Measurements from ENCODE around the gene RBPJL. TPM values are rescaled to one million over a fixed set of nuclear protein-coding genes. Genes with fewer than 3 reads are reported as not detected.

The RBPJL gene
- total and polyA plus RNA-seq, 3 donors from 2014 or later: 0.26 to 1.1 (median 0.43) TPM

DNA sequence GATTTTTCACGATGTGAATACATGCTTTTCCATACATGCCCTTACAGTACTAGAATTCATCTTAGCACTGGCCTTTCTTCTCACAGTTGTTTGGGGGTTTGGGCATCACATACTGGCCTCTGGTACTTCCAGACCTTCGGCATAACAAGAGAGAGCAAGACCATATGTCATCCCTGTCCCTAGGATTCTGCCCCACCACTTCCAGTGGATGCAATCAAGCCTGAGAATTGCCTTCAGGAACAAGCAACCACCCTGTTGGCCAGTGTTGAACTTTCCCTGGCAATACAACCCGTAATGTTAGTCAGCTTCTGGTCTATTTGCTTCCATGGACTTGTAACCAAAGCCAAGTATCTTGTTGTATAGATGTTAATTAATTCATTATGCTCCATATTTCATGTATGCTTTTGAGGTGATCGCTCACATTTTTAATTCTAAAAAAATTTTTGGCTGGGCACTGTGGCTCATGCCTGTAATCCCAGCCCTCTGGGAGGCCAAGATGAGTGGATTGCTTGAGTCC is 36.8 kb upstream of the RBPJL start:
- Histone ChIP-seq H3K27me3 (no peaks in the 10 kb centered on the region), H3K4me3 (no peak overlapping the region), H3K9me3 (no peaks in the 10 kb centered on the region), H3K4me1 (no peaks in the 10 kb centered on the region), H3K27ac (no peak overlapping the region), H3K36me3 (ENCODE audit: low read depth, missing control alignments) (no peaks in the 10 kb centered on the region)
- DNase-seq: no peak
- intact Hi-C loops (cut with DNase I; ENCODE audit: low total_unique reads): no loop called here
- TF ChIP-seq POLR2A (IDR thresholded peaks at IDR 0.05): no peak
- TF ChIP-seq, protein P1, sequence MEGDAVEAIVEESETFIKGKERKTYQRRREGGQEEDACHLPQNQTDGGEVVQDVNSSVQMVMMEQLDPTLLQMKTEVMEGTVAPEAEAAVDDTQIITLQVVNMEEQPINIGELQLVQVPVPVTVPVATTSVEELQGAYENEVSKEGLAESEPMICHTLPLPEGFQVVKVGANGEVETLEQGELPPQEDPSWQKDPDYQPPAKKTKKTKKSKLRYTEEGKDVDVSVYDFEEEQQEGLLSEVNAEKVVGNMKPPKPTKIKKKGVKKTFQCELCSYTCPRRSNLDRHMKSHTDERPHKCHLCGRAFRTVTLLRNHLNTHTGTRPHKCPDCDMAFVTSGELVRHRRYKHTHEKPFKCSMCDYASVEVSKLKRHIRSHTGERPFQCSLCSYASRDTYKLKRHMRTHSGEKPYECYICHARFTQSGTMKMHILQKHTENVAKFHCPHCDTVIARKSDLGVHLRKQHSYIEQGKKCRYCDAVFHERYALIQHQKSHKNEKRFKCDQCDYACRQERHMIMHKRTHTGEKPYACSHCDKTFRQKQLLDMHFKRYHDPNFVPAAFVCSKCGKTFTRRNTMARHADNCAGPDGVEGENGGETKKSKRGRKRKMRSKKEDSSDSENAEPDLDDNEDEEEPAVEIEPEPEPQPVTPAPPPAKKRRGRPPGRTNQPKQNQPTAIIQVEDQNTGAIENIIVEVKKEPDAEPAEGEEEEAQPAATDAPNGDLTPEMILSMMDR (IDR thresholded peaks at IDR 0.05): no peak
- WGBS, 2 donors: 82% methylated on average over 4 of the region's 4 CpGs

DNA sequence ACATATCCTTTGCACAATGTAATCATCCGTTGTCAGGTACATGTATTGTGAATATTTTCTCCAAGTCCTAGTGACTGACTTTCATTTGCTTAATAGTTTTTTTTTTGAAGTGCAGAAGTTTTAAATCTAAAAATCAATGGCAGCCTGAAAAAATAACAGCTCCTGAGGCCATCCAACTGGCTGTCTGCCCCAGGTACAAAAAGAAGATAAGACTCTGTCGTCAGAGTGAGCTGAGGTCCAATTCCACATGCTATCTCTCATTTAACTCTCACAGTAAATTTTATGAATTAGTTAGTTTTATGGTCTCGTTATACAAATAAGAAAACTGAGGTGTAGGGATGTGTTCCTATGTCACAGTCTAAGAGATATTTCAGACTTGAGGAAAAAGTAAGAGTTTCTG is 31.3 kb upstream of the RBPJL start:
- no peak for DNase-seq
- no peak overlapping the region for H3K4me3 ChIP-seq
- TF ChIP-seq, protein P1 (IDR thresholded peaks at IDR 0.05): no peak
- no peak for TF ChIP-seq POLR2A (IDR thresholded peaks at IDR 0.05)
- H3K9me3 ChIP-seq: no peaks in the 10 kb centered on the region
- H3K27ac ChIP-seq: no peak overlapping the region
- H3K4me1 ChIP-seq: no peaks in the 10 kb centered on the region
- no peaks in the 10 kb centered on the region for H3K36me3 ChIP-seq (ENCODE audit: low read depth, missing control alignments)
- WGBS, 2 donors: 55 to 62% methylated on average over 3 of the region's 3 CpGs
- H3K27me3 ChIP-seq: no peaks in the 10 kb centered on the region
- intact Hi-C loops (cut with DNase I; ENCODE audit: low total_unique reads): no loop called here

DNA sequence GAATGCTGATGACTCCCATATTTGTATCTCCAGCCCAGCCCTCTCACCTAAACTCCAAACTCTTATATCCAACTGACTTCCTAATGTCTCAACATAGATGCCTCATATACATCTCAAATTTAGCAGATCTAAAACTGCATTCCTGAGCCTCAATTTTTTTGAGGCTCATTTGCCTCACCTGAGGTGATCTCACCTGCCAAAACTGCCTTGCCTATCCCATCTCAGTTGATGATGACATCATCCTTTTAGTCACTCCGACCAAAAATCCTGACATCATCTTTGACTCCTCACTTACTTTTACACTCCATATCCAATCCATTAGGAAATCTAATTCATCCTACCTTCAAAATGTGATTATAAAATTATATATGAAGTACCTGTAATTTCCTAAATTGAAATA is 26.6 kb upstream of the RBPJL start:
- H3K27ac ChIP-seq: no peak overlapping the region
- H3K4me1 ChIP-seq: no peaks in the 10 kb centered on the region
- H3K9me3 ChIP-seq: no peaks in the 10 kb centered on the region
- H3K27me3 ChIP-seq: no peaks in the 10 kb centered on the region
- intact Hi-C loops (cut with DNase I; ENCODE audit: low total_unique reads): no loop called here
- no peak for DNase-seq
- H3K36me3 ChIP-seq (ENCODE audit: low read depth, missing control alignments): no peaks in the 10 kb centered on the region
- no peak for TF ChIP-seq POLR2A (IDR thresholded peaks at IDR 0.05)
- TF ChIP-seq, protein P1 (IDR thresholded peaks at IDR 0.05): no peak
- WGBS, 2 donors: 86 to 90% methylated on average over 1 of the region's 1 CpG
- H3K4me3 ChIP-seq: no peak overlapping the region

DNA sequence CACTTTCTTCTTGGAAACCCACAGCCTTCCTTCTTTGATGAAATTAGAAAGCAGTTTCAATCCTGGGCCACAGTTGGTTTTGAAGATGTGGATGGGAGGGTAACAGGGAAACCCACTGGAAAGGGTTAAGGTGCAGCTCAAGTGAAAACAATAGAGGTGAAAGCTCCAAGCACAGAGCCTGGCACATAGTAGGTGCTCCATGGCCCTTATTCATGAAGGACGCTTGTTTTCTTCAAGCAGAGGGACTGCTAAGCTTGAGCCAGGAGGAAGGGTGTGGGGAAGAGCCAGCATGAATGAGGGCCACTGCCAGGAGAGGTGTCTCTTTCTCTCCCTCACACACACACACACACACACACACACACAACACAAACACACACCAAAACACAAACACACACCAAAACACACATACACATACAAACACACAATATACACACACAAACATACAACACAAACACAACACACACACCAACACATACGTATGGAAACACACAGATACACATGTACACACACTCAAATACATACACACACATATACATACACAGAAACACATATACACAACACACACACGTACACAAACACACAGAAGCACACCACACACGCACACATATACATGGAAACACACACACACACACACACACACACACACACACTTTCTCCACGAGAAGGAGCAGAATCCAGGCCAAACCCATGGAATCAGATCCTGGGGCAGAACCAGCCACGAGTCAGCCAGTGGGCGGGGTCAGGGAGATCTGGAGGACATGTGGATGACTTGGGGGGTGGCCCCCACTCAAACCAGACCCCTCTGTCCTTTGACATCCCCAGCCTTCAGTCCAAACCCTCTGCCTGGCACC is 23.7 kb upstream of the RBPJL start:
- Histone ChIP-seq H3K9me3 (no peaks in the 10 kb centered on the region), H3K4me3 (no peak overlapping the region), H3K36me3 (ENCODE audit: low read depth, missing control alignments) (no peaks in the 10 kb centered on the region), H3K27me3 (no peaks in the 10 kb centered on the region), H3K27ac (no peak overlapping the region), H3K4me1 (no peaks in the 10 kb centered on the region)
- intact Hi-C loops (cut with DNase I; ENCODE audit: low total_unique reads): no loop called here
- 71 to 84% methylated on average over 4 to 7 of the region's 7 CpGs for WGBS, 2 donors
- TF ChIP-seq, protein P1 (IDR thresholded peaks at IDR 0.05): no peak
- no peak for TF ChIP-seq POLR2A (IDR thresholded peaks at IDR 0.05)
- DNase-seq: no peak

Measured in testis (tissue), 3 donors.